OCI-LY3 (cell line): ENCODE measurements around the gene MPPED1.
A peak's percentile ranks its signal among the peaks of the same experiment; 100 is the strongest.

ENCODE experiments used
- H2AFZ ChIP-seq: fragments of 200-600, 300-600 bp; shearing (Covaris generic); 2 replicates; pipeline ENCODE4 v1.6.0; 2014; ENCODE audit warnings: antibody characterized with exemption, low read depth, low read length
- H3K27ac ChIP-seq: fragments of 200-600, 300-600 bp; sonication (generic); 2 replicates; pipeline ENCODE4 v1.5.1; 2014; ENCODE audit warnings: mild to moderate bottlenecking, low read length, moderate library complexity, mixed read lengths
- H3K27me3 ChIP-seq: fragments of 200-600, 300-600 bp; sonication (generic); 2 replicates; pipeline ENCODE4 v1.6.1; 2014; ENCODE audit warnings: low read depth, low read length, mixed read lengths
- H3K36me3 ChIP-seq: fragments of 200-600, 300-600 bp; sonication (generic); replicated peaks from 2 replicates; pipeline ENCODE3; 2014; ENCODE audit warnings: low read depth, low read length, mixed read lengths
- H3K4me1 ChIP-seq: fragments of 300-600, 200-600 bp; sonication (generic); 2 replicates; pipeline ENCODE4 v1.6.1; 2014; ENCODE audit warnings: low read length, mixed read lengths
- H3K4me2 ChIP-seq: fragments of 200-600, 300-600 bp; sonication (generic); 2 replicates; pipeline ENCODE4 v1.6.1; 2014; ENCODE audit warnings: low read length, mixed read lengths
- H3K4me3 ChIP-seq: fragments of 300-600, 200-600 bp; sonication (generic); 2 replicates; pipeline ENCODE4 v1.5.1; 2014; ENCODE audit warnings: antibody characterized with exemption, mild to moderate bottlenecking, low read length, moderate library complexity
- H3K79me2 ChIP-seq: fragments of 300-600, 200-600 bp; shearing (Covaris generic); 2 replicates; pipeline ENCODE4 v1.6.1; 2014; ENCODE audit warnings: mild to moderate bottlenecking, low read length, mixed read lengths
- H3K9ac ChIP-seq: fragments of 300-600, 200-600 bp; shearing (Covaris generic); 2 replicates; pipeline ENCODE4 v1.6.0; 2014; ENCODE audit warnings: mild to moderate bottlenecking, low read length, moderate library complexity
- H3K9me3 ChIP-seq: fragments of 200-600, 300-600 bp; shearing (Covaris generic); 2 replicates; pipeline ENCODE4 v1.6.1; 2014; ENCODE audit warnings: low read length, mixed read lengths; ENCODE audit not compliant: insufficient read depth
- H4K20me1 ChIP-seq: fragments of 200-600, 300-600 bp; sonication (generic); 2 replicates; pipeline ENCODE4 v1.6.1; 2016; ENCODE audit warnings: low read length, mixed read lengths; ENCODE audit not compliant: insufficient read depth
- CTCF ChIP-seq: fragments of 200-600, 300-600 bp; sonication (generic); IDR thresholded peaks from 2 replicates; pipeline ENCODE4 v1.5.1; 2014; ENCODE audit warnings: antibody characterized with exemption, low read length, low read depth
- EZH2phosphoT487 ChIP-seq: fragments of 200-600 bp; shearing (Covaris generic); IDR thresholded peaks from 2 replicates; pipeline ENCODE4 v1.6.1; 2018; ENCODE audit warnings: antibody characterized with exemption, mixed run types, low read depth

MPPED1 gene

DNA sequence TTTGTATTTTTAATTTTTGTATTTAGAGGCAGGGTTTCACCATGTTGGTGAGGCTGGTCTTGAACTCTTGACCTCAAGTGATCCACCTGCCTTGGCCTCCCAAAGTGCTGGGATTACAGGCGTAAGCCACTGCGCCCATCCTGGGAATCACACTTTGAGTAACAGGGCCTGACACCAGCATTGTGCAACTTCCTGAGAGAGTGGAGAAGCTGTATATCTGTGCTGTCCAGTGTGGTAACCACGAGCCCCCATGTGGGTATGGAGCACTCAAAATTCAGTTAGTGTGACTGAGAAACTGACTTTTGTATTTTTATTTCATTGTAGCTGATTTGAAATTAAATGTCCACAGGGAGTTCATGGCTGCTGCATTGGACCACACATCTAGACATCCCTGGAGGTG lies 36.2 kb downstream of the MPPED1 start:
- no peaks in the 10 kb centered on the region for H3K36me3 ChIP-seq
- no peak overlapping the region for H3K27ac ChIP-seq
- TF ChIP-seq CTCF, result no peak
- TF ChIP-seq EZH2phosphoT487, result no peak
- H3K4me3 ChIP-seq, result no peak overlapping the region
- H3K9ac ChIP-seq, result no peak overlapping the region
- H3K4me1 ChIP-seq, result peaks cover 26% of the 10 kb centered on the region
- no peak overlapping the region for H2AFZ ChIP-seq
- no peaks in the 10 kb centered on the region for H3K79me2 ChIP-seq
- no peaks in the 10 kb centered on the region for H3K9me3 ChIP-seq
- H4K20me1 ChIP-seq, result no peaks in the 10 kb centered on the region
- peaks cover 5% of the 10 kb centered on the region; the same call in 1 of the 2 replicates for H3K27me3 ChIP-seq
- no peak overlapping the region; the same call in 1 of the 2 replicates for H3K4me2 ChIP-seq

GRCh38 chr22:43449205-43449830 lies 37.5 kb downstream of the MPPED1 start:
- Histone ChIP-seq H3K4me2 (peak overlapping the region; percentile 29), H3K36me3 (no peaks in the 10 kb centered on the region)
- TF ChIP-seq CTCF, result no peak
- no peak for TF ChIP-seq EZH2phosphoT487

GRCh38 chr22:43449831-43450225 lies 38.0 kb downstream of the MPPED1 start:
- Histone ChIP-seq H3K4me2 (0 out of 2 replicates have a peak overlapping the region, but pooled peaks have one; percentile 15), H2AFZ (no peak overlapping the region), H3K36me3 (no peaks in the 10 kb centered on the region), H3K4me3 (no peak overlapping the region), H3K27ac (no peak overlapping the region), H4K20me1 (no peaks in the 10 kb centered on the region), H3K27me3 (peaks cover 8% of the 10 kb centered on the region; the same call in 1 of the 2 replicates), H3K9ac (no peak overlapping the region), H3K9me3 (no peaks in the 10 kb centered on the region), H3K79me2 (no peaks in the 10 kb centered on the region), H3K4me1 (peaks cover 26% of the 10 kb centered on the region)
- TF ChIP-seq EZH2phosphoT487, result no peak
- TF ChIP-seq CTCF, result no peak

More at GRCh38 chr22:43449205-43449830, 37.5 kb downstream of the MPPED1 start:
- H3K79me2 ChIP-seq, result no peaks in the 10 kb centered on the region
- no peaks in the 10 kb centered on the region for H3K9me3 ChIP-seq
- peaks cover 5% of the 10 kb centered on the region; the same call in 1 of the 2 replicates for H3K27me3 ChIP-seq
- no peak overlapping the region for H2AFZ ChIP-seq
- H3K9ac ChIP-seq, result no peak overlapping the region
- no peak overlapping the region for H3K27ac ChIP-seq
- no peaks in the 10 kb centered on the region for H4K20me1 ChIP-seq
- no peak overlapping the region for H3K4me3 ChIP-seq
- peaks cover 26% of the 10 kb centered on the region for H3K4me1 ChIP-seq

GRCh38 chr22:43451371-43452050 lies 39.7 kb downstream of the MPPED1 start:
- H3K4me1 ChIP-seq, result peaks cover 26% of the 10 kb centered on the region
- no peak overlapping the region for H3K4me3 ChIP-seq
- H3K79me2 ChIP-seq, result no peaks in the 10 kb centered on the region
- no peak overlapping the region for H3K27ac ChIP-seq
- no peaks in the 10 kb centered on the region for H3K36me3 ChIP-seq
- no peak overlapping the region for H2AFZ ChIP-seq
- H4K20me1 ChIP-seq, result no peaks in the 10 kb centered on the region
- H3K9ac ChIP-seq, result no peak overlapping the region
- H3K9me3 ChIP-seq, result no peaks in the 10 kb centered on the region
- H3K4me2 ChIP-seq, result no peak overlapping the region
- H3K27me3 ChIP-seq, result peaks cover 23% of the 10 kb centered on the region
- no peak for TF ChIP-seq EZH2phosphoT487
- no peak for TF ChIP-seq CTCF
